Measurements from ENCODE around the gene TMEM200A. TPM values are rescaled to one million over a fixed set of nuclear protein-coding genes. Genes with fewer than 3 reads are reported as not detected.

Gene TMEM200A
- polyA plus RNA-seq, 1 donor = 10.9 TPM

Other genes with a start within 250 kb of the TMEM200A start
- gene SAMD3, start 143.1 kb upstream of the TMEM200A start, polyA plus RNA-seq (ENCODE audit: insufficient read length) = 0.92 TPM

All from hindlimb muscle (tissue), 1 donor.